ENCODE data around the gene MOB1A.

The MOB1A gene

GRCh38 chr2:74119912-74120825 lies 58.5 kb downstream of the MOB1A start:
- H3K27ac ChIP-seq (ENCODE audit: low read depth, low read length) = peak overlapping the region; percentile 66

GRCh38 chr2:74119339-74119738 lies 59.3 kb downstream of the MOB1A start:
- Histone ChIP-seq H4K91ac (ENCODE audit: low read depth, low read length) (no peak overlapping the region), H3K79me1 (ENCODE audit: low read length) (peaks cover 2% of the 10 kb centered on the region), H4K8ac (ENCODE audit: low read depth, low read length) (no peak overlapping the region), H3K9me3 (ENCODE audit: insufficient read depth, low read depth, low read length) (peaks cover 1% of the 10 kb centered on the region), H3K9ac (ENCODE audit: low read length) (no peak overlapping the region), H3K27ac (ENCODE audit: low read depth, low read length) (no peak overlapping the region), H3K79me2 (ENCODE audit: control insufficient read depth, insufficient read depth, low read length, poor library complexity) (peaks cover 2% of the 10 kb centered on the region), H3K4me3 (ENCODE audit: low read depth, low read length) (no peak overlapping the region), H3K4ac (ENCODE audit: low read depth, low read length) (no peak overlapping the region), H2AFZ (ENCODE audit: insufficient read depth, low read length, poor library complexity) (no peak overlapping the region), H3K4me1 (ENCODE audit: control insufficient read depth in 1 of 2, insufficient read depth in 2 of 2, low read length in 2 of 2) (peaks cover 0 to 2% of the 10 kb centered on the region in 2 experiments), H2BK5ac (ENCODE audit: low read depth, low read length, poor library complexity) (no peak overlapping the region), H2AK5ac (ENCODE audit: low read length) (no peak overlapping the region), H3K4me2 (ENCODE audit: low read length) (no peak overlapping the region), H2BK12ac (ENCODE audit: low read length) (no peak overlapping the region), H3K36me3 (ENCODE audit: control insufficient read depth in 1 of 2, insufficient read depth in 2 of 2, low read length in 2 of 2) (peaks cover 0 to 2% of the 10 kb centered on the region in 2 experiments), H2BK120ac (ENCODE audit: insufficient read depth, low read length, poor library complexity) (no peak overlapping the region), H3K27me3 (ENCODE audit: insufficient read depth, low read length) (no peaks in the 10 kb centered on the region), H3K14ac (ENCODE audit: low read length) (no peak overlapping the region), H4K12ac (ENCODE audit: low read depth, low read length) (no peak overlapping the region), H3K23ac (ENCODE audit: low read length) (no peak overlapping the region), H3K18ac (ENCODE audit: low read length) (no peak overlapping the region)
- DNase-seq = no peak

More at GRCh38 chr2:74119912-74120825, 58.5 kb downstream of the MOB1A start:
- peak overlapping the region; percentile 85 for H3K4me3 ChIP-seq (ENCODE audit: low read depth, low read length)
- H2BK5ac ChIP-seq (ENCODE audit: low read depth, low read length, poor library complexity) = peak overlapping the region; percentile 92
- peak overlapping the region; percentile 98 for H3K14ac ChIP-seq (ENCODE audit: low read length)
- H3K79me1 ChIP-seq (ENCODE audit: low read length) = peaks cover 2% of the 10 kb centered on the region
- peak overlapping the region; percentile 99 for H4K12ac ChIP-seq (ENCODE audit: low read depth, low read length)
- peak overlapping the region; percentile 96 for H4K91ac ChIP-seq (ENCODE audit: low read depth, low read length)
- H3K9ac ChIP-seq (ENCODE audit: low read length) = peak overlapping the region; percentile 74
- peaks cover 0 to 2% of the 10 kb centered on the region in 2 experiments for H3K4me1 ChIP-seq (ENCODE audit: control insufficient read depth in 1 of 2, insufficient read depth in 2 of 2, low read length in 2 of 2)
- H2AFZ ChIP-seq (ENCODE audit: insufficient read depth, low read length, poor library complexity) = peak overlapping the region; percentile 97
- H2BK120ac ChIP-seq (ENCODE audit: insufficient read depth, low read length, poor library complexity) = peak overlapping the region; percentile 94
- H3K18ac ChIP-seq (ENCODE audit: low read length) = peak overlapping the region; percentile 95
- peak overlapping the region; percentile 100 for H4K8ac ChIP-seq (ENCODE audit: low read depth, low read length)
- no peak overlapping the region for H3K23ac ChIP-seq (ENCODE audit: low read length)
- DNase-seq = peak; percentile 63 to 79
- peaks cover 1% of the 10 kb centered on the region for H3K9me3 ChIP-seq (ENCODE audit: insufficient read depth, low read depth, low read length)
- no peaks in the 10 kb centered on the region for H3K27me3 ChIP-seq (ENCODE audit: insufficient read depth, low read length)
- H3K4me2 ChIP-seq (ENCODE audit: low read length) = peak overlapping the region; percentile 57
- H3K4ac ChIP-seq (ENCODE audit: low read depth, low read length) = peak overlapping the region; percentile 91
- H2BK12ac ChIP-seq (ENCODE audit: low read length) = no peak overlapping the region
- H2AK5ac ChIP-seq (ENCODE audit: low read length) = no peak overlapping the region
- peaks cover 2% of the 10 kb centered on the region for H3K79me2 ChIP-seq (ENCODE audit: control insufficient read depth, insufficient read depth, low read length, poor library complexity)
- no CpG with 5 or more reads among the region's 59 CpGs for WGBS (ENCODE audit: extremely low coverage, insufficient coverage, insufficient read length)
- peaks cover 0 to 2% of the 10 kb centered on the region in 2 experiments for H3K36me3 ChIP-seq (ENCODE audit: control insufficient read depth in 1 of 2, insufficient read depth in 2 of 2, low read length in 2 of 2)

GRCh38 chr2:74111380-74111779 lies 67.3 kb downstream of the MOB1A start:
- H3K9me3 ChIP-seq (ENCODE audit: insufficient read depth, low read depth, low read length) = peaks cover 2% of the 10 kb centered on the region
- no peak overlapping the region for H3K9ac ChIP-seq (ENCODE audit: low read length)
- no peak overlapping the region for H3K18ac ChIP-seq (ENCODE audit: low read length)
- H4K8ac ChIP-seq (ENCODE audit: low read depth, low read length) = no peak overlapping the region
- H3K4me2 ChIP-seq (ENCODE audit: low read length) = no peak overlapping the region
- H3K4me1 ChIP-seq (ENCODE audit: control insufficient read depth in 1 of 2, insufficient read depth in 2 of 2, low read length in 2 of 2) = no peaks in the 10 kb centered on the region
- H3K79me1 ChIP-seq (ENCODE audit: low read length) = no peaks in the 10 kb centered on the region
- no peak overlapping the region for H3K4me3 ChIP-seq (ENCODE audit: low read depth, low read length)
- H3K14ac ChIP-seq (ENCODE audit: low read length) = no peak overlapping the region
- no peaks in the 10 kb centered on the region for H3K79me2 ChIP-seq (ENCODE audit: control insufficient read depth, insufficient read depth, low read length, poor library complexity)
- peaks cover 0 to 2% of the 10 kb centered on the region in 2 experiments for H3K36me3 ChIP-seq (ENCODE audit: control insufficient read depth in 1 of 2, insufficient read depth in 2 of 2, low read length in 2 of 2)
- H2AK5ac ChIP-seq (ENCODE audit: low read length) = no peak overlapping the region
- H2BK5ac ChIP-seq (ENCODE audit: low read depth, low read length, poor library complexity) = no peak overlapping the region
- H4K91ac ChIP-seq (ENCODE audit: low read depth, low read length) = no peak overlapping the region
- H4K12ac ChIP-seq (ENCODE audit: low read depth, low read length) = no peak overlapping the region
- DNase-seq = no peak
- no peak overlapping the region for H2BK120ac ChIP-seq (ENCODE audit: insufficient read depth, low read length, poor library complexity)
- H3K27ac ChIP-seq (ENCODE audit: low read depth, low read length) = no peak overlapping the region
- H2AFZ ChIP-seq (ENCODE audit: insufficient read depth, low read length, poor library complexity) = no peak overlapping the region
- no peak overlapping the region for H3K23ac ChIP-seq (ENCODE audit: low read length)
- no peaks in the 10 kb centered on the region for H3K27me3 ChIP-seq (ENCODE audit: insufficient read depth, low read length)
- no peak overlapping the region for H2BK12ac ChIP-seq (ENCODE audit: low read length)
- H3K4ac ChIP-seq (ENCODE audit: low read depth, low read length) = no peak overlapping the region

- no CpG with 5 or more reads among the region's 3 CpGs for WGBS (ENCODE audit: extremely low coverage, insufficient coverage, insufficient read length)
- H3K4me2 ChIP-seq (ENCODE audit: low read length) = no peak overlapping the region
Observed at GRCh38 chr2:74110537-74110936, 68.1 kb downstream of the MOB1A start.

More at GRCh38 chr2:74110537-74110936, 68.1 kb downstream of the MOB1A start:
- no peak overlapping the region for H3K23ac ChIP-seq (ENCODE audit: low read length)
- no peaks in the 10 kb centered on the region for H3K79me2 ChIP-seq (ENCODE audit: control insufficient read depth, insufficient read depth, low read length, poor library complexity)
- no peak overlapping the region for H4K91ac ChIP-seq (ENCODE audit: low read depth, low read length)
- H3K4ac ChIP-seq (ENCODE audit: low read depth, low read length) = no peak overlapping the region
- no peaks in the 10 kb centered on the region for H3K79me1 ChIP-seq (ENCODE audit: low read length)
- DNase-seq = no peak
- H4K12ac ChIP-seq (ENCODE audit: low read depth, low read length) = no peak overlapping the region
- no peak overlapping the region for H3K14ac ChIP-seq (ENCODE audit: low read length)
- H3K4me3 ChIP-seq (ENCODE audit: low read depth, low read length) = no peak overlapping the region
- H2AK5ac ChIP-seq (ENCODE audit: low read length) = no peak overlapping the region
- peaks cover 0 to 2% of the 10 kb centered on the region in 2 experiments for H3K36me3 ChIP-seq (ENCODE audit: control insufficient read depth in 1 of 2, insufficient read depth in 2 of 2, low read length in 2 of 2)
- no peak overlapping the region for H4K8ac ChIP-seq (ENCODE audit: low read depth, low read length)
- no peaks in the 10 kb centered on the region for H3K27me3 ChIP-seq (ENCODE audit: insufficient read depth, low read length)
- H2BK12ac ChIP-seq (ENCODE audit: low read length) = no peak overlapping the region
- no peak overlapping the region for H2AFZ ChIP-seq (ENCODE audit: insufficient read depth, low read length, poor library complexity)
- no peak overlapping the region for H2BK120ac ChIP-seq (ENCODE audit: insufficient read depth, low read length, poor library complexity)
- H3K18ac ChIP-seq (ENCODE audit: low read length) = no peak overlapping the region
- H3K4me1 ChIP-seq (ENCODE audit: control insufficient read depth in 1 of 2, insufficient read depth in 2 of 2, low read length in 2 of 2) = no peaks in the 10 kb centered on the region
- no peak overlapping the region for H3K9ac ChIP-seq (ENCODE audit: low read length)
- H3K9me3 ChIP-seq (ENCODE audit: insufficient read depth, low read depth, low read length) = peaks cover 2% of the 10 kb centered on the region
- no peak overlapping the region for H2BK5ac ChIP-seq (ENCODE audit: low read depth, low read length, poor library complexity)
- H3K27ac ChIP-seq (ENCODE audit: low read depth, low read length) = no peak overlapping the region
